Tongue (tissue), 1 donor: ENCODE results near the gene THAP6. TPM values are rescaled to one million over a fixed set of nuclear protein-coding genes. Genes with fewer than 3 reads are reported as not detected.

ENCODE experiments used
- total RNA-seq: library from RNA; depleted of rRNA; stranded (reverse); fragments of >200 nt; gene quantifications from one replicate; pipeline ENCODE4 v1.2.3, GENCODE V29; 2014

THAP6 gene
- total RNA-seq, 1 donor from 2014 or later, result 16.3 TPM

Other genes with a start within 250 kb of the THAP6 start
- 43.1 TPM for gene RCHY1, start 70 bp upstream of the THAP6 start, total RNA-seq
- gene ODAPH, start 41.6 kb downstream of the THAP6 start, total RNA-seq, result not detected
- gene CDKL2, start 116.1 kb downstream of the THAP6 start, total RNA-seq, result 1.1 TPM
- 338 TPM for gene G3BP2, start 158.9 kb downstream of the THAP6 start, total RNA-seq
- 216 TPM for gene USO1, start 210.1 kb downstream of the THAP6 start, total RNA-seq